ENCODE data around the gene FTSJ1. TPM values are rescaled to one million over a fixed set of nuclear protein-coding genes. Genes with fewer than 3 reads are reported as not detected.

The FTSJ1 gene
- total and polyA plus RNA-seq, 2 of the 8 experiments (the other 6 are each of a cell fraction or from before 2014, with no cell fraction given) = 62.4 to 80.4 TPM

- CTCF ChIA-PET (ENCODE audit: partially characterized antibody) = no interaction called here
- TF ChIP-seq CTBP2 (IDR thresholded peaks at IDR 0.05; ENCODE audit: borderline replicate concordance, insufficient read depth, insufficient read length, low read length) (no peak), EGR1 (IDR thresholded peaks at IDR 0.05; ENCODE audit: borderline replicate concordance, low read depth, low read length) (no peak), ASH2L (IDR thresholded peaks at IDR 0.05; ENCODE audit: low read length) (no peak), TEAD4 (IDR thresholded peaks at IDR 0.05; ENCODE audit: low read depth, low read length) (no peak), USF2 (IDR thresholded peaks at IDR 0.05; ENCODE audit: low read length) (no peak), NRF1 (IDR thresholded peaks at IDR 0.05; ENCODE audit: low read depth, low read length) (no peak), BCL11A (IDR thresholded peaks at IDR 0.05; ENCODE audit: low read depth in 2 of 2, low read length in 2 of 2) (no peak), SIX5 (IDR thresholded peaks at IDR 0.05; ENCODE audit: low read depth, low read length) (no peak), SIRT6 (IDR thresholded peaks at IDR 0.05; ENCODE audit: low read length) (no peak), POLR2A (IDR thresholded peaks at IDR 0.05; ENCODE audit: control extremely low read depth in 1 of 2, low read depth in 2 of 2, low read length in 2 of 2) (no peak), JUND (IDR thresholded peaks at IDR 0.05; ENCODE audit: low read length) (no peak), SUZ12 (IDR thresholded peaks at IDR 0.05; ENCODE audit: low read length) (no peak)
Observed at GRCh38 chrX:48531358-48531959, 55.5 kb downstream of the FTSJ1 start.

More at GRCh38 chrX:48531358-48531959, 55.5 kb downstream of the FTSJ1 start:
- Histone ChIP-seq H3K9ac (replicated peaks in 1 of 4; ENCODE audit: extremely low read depth in 1 of 4, low read depth in 3 of 4, low read length in 3 of 4) (0 out of 7 replicates have a peak overlapping the region, but pooled peaks of 1 of the 4 experiments have one; percentile 13), H3K79me1 (ENCODE audit: low read depth, low read length) (no peaks in the 10 kb centered on the region), H3K4me1 (replicated peaks in 1 of 4; ENCODE audit: control insufficient read depth in 3 of 4, insufficient read depth in 4 of 4, low read length in 3 of 4) (no peaks in the 10 kb centered on the region), H3K14ac (ENCODE audit: insufficient read length) (no peak overlapping the region), H3K23ac (ENCODE audit: insufficient read length) (no peak overlapping the region), H2AFZ (ENCODE audit: low read length) (no peak overlapping the region), H4K8ac (ENCODE audit: extremely low read depth, insufficient read depth, low read length) (no peak overlapping the region), H3K23me2 (ENCODE audit: low read depth, low read length) (no peaks in the 10 kb centered on the region), H2AK5ac (ENCODE audit: low read depth, low read length) (no peak overlapping the region), H3K27ac (ENCODE audit: low read depth, low read length) (no peak overlapping the region), H3K9me3 (ENCODE audit: insufficient read depth in 2 of 2, low read depth in 1 of 2, low read length in 1 of 2) (no peaks in the 10 kb centered on the region), H2BK120ac (replicated peaks; ENCODE audit: low read depth, low read length) (no peak overlapping the region), H3K56ac (replicated peaks; ENCODE audit: insufficient read length, low read depth, low read length) (no peak overlapping the region), H2BK20ac (ENCODE audit: low read length) (no peak overlapping the region), H3K36me3 (ENCODE audit: control insufficient read depth in 2 of 4, insufficient read depth in 4 of 4, low read length in 3 of 4) (peaks cover 2 to 30% (median 19%) of the 10 kb centered on the region in 4 experiments; a peak in 6 of 8 replicates), H3K27me3 (replicated peaks in 1 of 4; ENCODE audit: control insufficient read depth in 3 of 4, extremely low read depth in 1 of 4, insufficient read depth in 3 of 4, low read length in 3 of 4) (no peaks in the 10 kb centered on the region), H4K5ac (ENCODE audit: insufficient read length, low read depth, low read length) (no peak overlapping the region), H3K4ac (replicated peaks; ENCODE audit: insufficient read length, low read depth, low read length) (no peak overlapping the region), H2BK5ac (ENCODE audit: low read depth, low read length) (no peak overlapping the region), H4K20me1 (replicated peaks in 1 of 2; ENCODE audit: control insufficient read depth in 1 of 2, insufficient read depth in 2 of 2, low read length in 2 of 2) (no peaks in the 10 kb centered on the region), H3K18ac (ENCODE audit: extremely low read depth, low read length) (no peak overlapping the region), H3K4me3 (ENCODE audit: extremely low read depth in 1 of 4, insufficient read depth in 2 of 4, low read depth in 3 of 4, low read length in 4 of 4) (no peak overlapping the region), H4K91ac (replicated peaks; ENCODE audit: insufficient read length, low read length) (no peak overlapping the region), H2BK12ac (ENCODE audit: low read depth, low read length) (no peak overlapping the region), H3K4me2 (ENCODE audit: insufficient read depth in 1 of 2, low read depth in 2 of 2, low read length in 2 of 2) (no peak overlapping the region), H3K79me2 (ENCODE audit: control insufficient read depth in 1 of 2, insufficient read depth in 2 of 2, low read length in 2 of 2) (no peaks in the 10 kb centered on the region), H2BK15ac (ENCODE audit: low read length) (no peak overlapping the region)
- POLR2A ChIA-PET (ENCODE audit: partially characterized antibody) = interaction anchor here (0.6 to 3.3 kb wide), 3 partner anchors 10 to 47 kb away, joined by 3 to 10 read pairs (median 3); partner anchors contain the start of gene EBP
- 92% methylated on average over 3 of the region's 5 CpGs; no CpG with 5 or more reads in 1 of the 2 experiments for WGBS, 2 experiments (ENCODE audit: extremely low coverage in 1 of 2, insufficient coverage in 1 of 2, insufficient read length in 1 of 2, insufficient replicate concordance in 2 of 2, low coverage in 1 of 2, low lambda C conversion rate in 2 of 2, missing lambda C conversion rate in 1 of 2)
- no peak for DNase-seq (ENCODE audit: low read depth in 1 of 2, low spot score in 2 of 2)
- FAIRE-seq = no peak

Data from H1 (cell line).